Measurements from ENCODE around the gene PFKL. TPM values are rescaled to one million over a fixed set of nuclear protein-coding genes. Genes with fewer than 3 reads are reported as not detected.
A peak's percentile ranks its signal among the peaks of the same experiment; 100 is the strongest.

PFKL gene
- total RNA-seq, 2 donors from 2014 or later: 88.8 to 223 TPM

DNA sequence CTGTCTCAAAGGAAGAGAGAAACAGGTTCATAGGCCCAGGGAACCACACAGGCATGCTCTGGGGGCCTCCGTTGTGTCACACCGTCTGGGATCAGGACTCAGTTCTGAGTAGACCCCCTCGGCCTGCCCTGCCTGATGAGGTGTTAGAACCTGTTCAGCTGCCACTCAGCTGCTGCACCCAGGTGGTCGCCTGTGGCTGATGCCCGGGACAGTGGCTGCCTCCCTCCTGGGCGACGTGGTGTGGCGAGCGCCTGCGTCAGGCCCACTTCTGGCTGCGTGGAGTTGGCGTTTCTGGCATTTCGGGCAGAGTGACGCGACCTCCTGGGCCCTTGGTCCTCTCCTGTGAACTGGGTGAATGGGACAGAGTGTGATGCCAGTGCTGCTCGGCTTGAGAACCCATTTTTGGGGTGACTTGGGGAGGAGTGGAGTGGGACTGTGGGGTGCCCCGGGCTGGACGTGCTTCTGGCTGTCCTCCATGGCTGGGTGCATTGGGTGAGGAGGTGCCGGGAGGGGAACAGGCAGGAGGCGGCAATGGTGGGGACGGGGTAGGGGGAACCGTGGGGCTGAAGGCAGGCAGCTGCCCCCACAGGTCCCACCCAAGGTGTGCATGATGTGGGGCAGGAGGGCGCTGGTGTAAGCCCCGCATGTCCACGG lies 28.5 kb downstream of the PFKL start:
- no peaks in the 10 kb centered on the region for H3K36me3 Mint-ChIP-seq
- ATAC-seq: no peak
- H3K9me3 Mint-ChIP-seq: no peaks in the 10 kb centered on the region
- peak overlapping the region; percentile 7 to 23 for H3K27ac Mint-ChIP-seq
- no peak for DNase-seq (ENCODE audit: low spot score in 2 of 2)

DNA sequence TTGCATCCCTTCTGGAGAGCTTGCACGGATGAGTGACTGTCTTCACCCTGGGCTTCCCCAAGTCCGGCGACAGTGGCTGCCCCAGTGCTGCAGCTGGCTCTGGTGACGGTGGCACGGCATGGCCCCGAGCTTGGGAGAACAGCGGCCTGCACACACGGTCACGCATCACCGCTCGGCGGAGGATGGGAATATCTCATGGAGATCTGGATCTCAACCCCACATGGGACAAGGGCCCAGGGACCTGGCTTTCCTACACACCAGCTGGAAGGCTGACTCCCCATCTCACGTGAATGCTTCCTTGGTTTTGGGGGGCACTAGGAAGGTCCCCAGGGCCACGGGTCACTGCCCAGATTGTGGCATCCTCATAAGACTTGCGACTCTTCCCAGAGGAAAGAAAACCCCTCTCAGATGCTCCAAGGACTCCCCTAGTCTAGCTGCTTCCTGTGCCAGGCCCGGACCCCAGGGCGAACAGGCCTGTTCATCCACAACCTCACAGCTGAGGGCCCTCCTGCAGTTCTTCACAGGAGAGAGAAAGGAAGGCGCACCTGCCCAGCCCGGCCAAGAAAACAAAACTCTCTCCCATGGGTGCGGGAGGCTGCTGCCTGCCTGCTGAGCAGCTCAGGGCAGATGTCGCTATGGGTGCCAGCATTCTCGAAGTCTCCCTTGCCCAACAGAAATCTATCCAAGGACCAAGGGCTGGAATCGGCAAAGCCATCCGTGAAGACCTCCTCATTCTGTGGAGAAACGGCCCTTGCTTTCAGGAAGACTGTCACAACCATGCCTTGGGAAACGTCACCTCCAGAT lies 29.4 kb downstream of the PFKL start:
- Mint-ChIP-seq H3K9me3 (no peaks in the 10 kb centered on the region), H3K36me3 (no peaks in the 10 kb centered on the region), H3K27ac (peak overlapping the region in 1 of 2 donors; percentile 23)
- ATAC-seq: no peak
- DNase-seq (ENCODE audit: low spot score in 2 of 2): no peak

DNA sequence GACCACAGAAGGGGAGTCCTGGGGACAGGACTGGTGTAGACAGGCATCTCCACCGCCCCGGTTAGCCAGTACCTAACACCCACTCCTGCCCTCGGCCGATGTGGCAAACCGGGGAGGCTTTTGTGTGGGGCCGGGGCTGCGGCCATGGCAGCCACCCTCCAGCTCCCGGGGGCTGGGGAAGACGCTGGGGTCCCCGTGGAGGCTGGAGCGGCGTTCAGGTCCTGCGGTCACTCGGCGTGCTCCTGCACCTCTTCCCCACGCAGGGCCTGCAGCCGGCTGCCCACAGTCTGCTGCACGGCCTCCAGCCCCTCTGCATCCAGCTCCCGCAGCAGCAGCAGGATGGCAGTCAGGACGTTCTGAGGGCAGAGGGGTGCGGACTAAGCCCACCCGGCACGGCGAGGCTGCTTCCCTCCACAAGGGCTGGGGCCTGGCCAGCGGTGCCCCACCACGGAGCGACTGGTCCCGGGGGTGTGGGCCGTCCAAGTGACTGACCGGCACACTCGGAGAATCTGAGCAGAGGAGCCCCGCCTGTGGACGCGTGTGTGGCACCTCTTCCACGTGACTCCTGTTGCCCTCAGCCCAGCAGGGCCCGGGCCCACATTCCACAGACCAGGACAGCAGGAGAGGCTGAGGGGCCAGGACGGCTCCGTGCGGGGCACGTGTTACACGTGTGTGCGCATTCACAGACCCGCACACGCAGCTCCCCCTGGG lies 30.3 kb downstream of the PFKL start:
- H3K9me3 Mint-ChIP-seq: no peaks in the 10 kb centered on the region
- ATAC-seq (peak in 1 of 2 donors; percentile 2), DNase-seq (ENCODE audit: low spot score in 2 of 2) (no peak)
- no peaks in the 10 kb centered on the region for H3K36me3 Mint-ChIP-seq
- H3K27ac Mint-ChIP-seq: peak overlapping the region in 1 of 2 donors; percentile 29

DNA sequence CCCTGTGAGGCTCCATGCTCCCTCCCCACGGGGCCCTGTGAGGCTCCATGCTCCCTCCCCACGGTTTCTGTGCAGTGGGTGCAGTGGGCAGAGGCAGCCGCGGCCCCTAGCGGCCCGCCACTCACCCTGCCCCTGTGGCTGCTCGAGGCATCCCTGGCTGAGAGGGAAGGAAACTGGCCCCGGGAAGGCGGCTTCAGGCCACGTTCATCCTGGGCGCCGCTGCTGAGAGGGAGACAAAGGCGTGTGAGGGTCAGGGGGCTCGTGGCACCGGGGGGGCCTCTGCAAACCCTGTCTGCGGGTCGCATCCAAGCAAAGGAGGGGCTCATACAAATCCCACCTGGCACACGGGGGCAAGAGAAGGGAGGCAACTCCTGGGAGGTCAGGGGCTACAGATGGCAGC lies 30.8 kb downstream of the PFKL start:
- peak in 1 of 2 donors; percentile 1 for ATAC-seq
- no peak for DNase-seq (ENCODE audit: low spot score in 2 of 2)
- Mint-ChIP-seq H3K36me3 (no peaks in the 10 kb centered on the region), H3K9me3 (no peaks in the 10 kb centered on the region), H3K27ac (peak overlapping the region in 1 of 2 donors; percentile 29)

DNA sequence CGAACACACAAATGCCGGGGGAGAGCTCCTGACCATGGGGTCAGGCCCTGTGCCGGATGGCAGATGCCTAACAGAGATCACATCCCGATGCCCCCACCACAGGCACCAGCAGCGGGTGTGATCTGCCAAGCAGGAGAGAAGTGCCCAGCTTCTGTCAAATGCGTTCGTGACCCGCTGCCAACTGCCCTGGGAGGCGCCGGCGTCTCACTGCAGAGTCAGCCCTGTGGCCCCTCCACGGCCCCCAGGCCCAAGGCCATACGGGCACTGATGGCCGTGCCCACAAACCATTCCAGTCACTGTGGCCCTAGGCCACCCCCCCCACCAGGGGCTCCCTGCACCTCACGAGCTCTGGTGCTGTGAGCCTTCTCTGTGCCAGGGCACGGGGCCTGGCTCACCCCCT lies 31.4 kb downstream of the PFKL start:
- Mint-ChIP-seq H3K9me3 (no peaks in the 10 kb centered on the region), H3K36me3 (no peaks in the 10 kb centered on the region), H3K27ac (peak overlapping the region; percentile 51 to 87)
- DNase-seq (ENCODE audit: low spot score in 2 of 2) (no peak), ATAC-seq (no peak)

DNA sequence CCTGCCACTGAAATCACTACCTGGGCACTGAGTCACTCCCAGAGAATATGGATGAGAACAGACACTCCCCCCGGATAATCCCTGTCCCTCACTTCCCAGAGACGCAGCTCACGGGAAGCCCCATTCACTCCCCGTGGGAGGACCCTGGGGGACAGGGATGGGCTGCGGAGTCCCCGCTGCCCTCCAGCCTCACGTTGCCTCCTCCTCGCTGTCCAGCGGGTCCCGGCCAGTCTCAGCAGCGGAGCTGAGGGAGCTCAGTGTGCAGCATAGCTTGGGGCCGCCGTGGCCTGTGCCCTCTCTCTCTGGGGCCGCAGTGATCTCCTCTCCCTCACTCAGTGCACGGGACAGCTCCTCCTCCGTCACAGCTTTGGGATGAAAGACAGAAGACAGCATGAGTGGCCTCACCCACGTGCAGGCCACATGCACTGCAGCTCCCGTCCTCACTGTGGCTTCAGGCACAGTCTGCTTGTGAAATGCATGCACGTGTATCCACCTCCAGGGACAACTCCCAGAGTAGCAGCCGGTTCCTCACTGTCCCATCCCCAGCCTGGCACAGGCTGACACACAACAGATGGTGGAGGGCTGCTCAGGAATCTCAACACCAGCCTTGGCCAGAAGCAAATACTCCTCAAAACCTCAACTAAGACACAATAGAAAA lies 31.9 kb downstream of the PFKL start:
- no peak for ATAC-seq
- Mint-ChIP-seq H3K9me3 (no peaks in the 10 kb centered on the region), H3K27ac (peak overlapping the region; percentile 51 to 87), H3K36me3 (no peaks in the 10 kb centered on the region)
- no peak for DNase-seq (ENCODE audit: low spot score in 2 of 2)

DNA sequence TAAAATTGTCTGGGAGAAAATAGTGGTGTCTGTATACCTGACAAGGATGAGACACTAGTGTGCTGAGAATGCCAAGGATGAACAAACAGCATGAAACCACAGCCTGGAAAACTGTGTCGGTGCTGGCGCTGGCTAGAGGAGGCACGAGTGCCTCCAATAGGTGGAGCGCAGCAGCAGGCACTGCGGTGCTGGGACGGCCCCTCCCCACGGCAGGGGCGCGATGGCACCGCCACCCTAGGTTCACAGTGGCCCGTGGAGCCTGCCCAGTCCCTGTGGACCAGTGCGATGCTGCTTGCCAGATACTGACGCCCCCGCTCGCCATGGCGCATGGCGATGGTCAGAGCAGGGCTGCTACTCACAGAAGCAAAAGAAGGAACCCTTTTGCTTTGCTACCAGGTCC lies 32.5 kb downstream of the PFKL start:
- no peaks in the 10 kb centered on the region for H3K36me3 Mint-ChIP-seq
- no peak for ATAC-seq
- DNase-seq (ENCODE audit: low spot score in 2 of 2): no peak
- no peaks in the 10 kb centered on the region for H3K9me3 Mint-ChIP-seq
- peak overlapping the region in 1 of 2 donors; percentile 91 for H3K27ac Mint-ChIP-seq

DNA sequence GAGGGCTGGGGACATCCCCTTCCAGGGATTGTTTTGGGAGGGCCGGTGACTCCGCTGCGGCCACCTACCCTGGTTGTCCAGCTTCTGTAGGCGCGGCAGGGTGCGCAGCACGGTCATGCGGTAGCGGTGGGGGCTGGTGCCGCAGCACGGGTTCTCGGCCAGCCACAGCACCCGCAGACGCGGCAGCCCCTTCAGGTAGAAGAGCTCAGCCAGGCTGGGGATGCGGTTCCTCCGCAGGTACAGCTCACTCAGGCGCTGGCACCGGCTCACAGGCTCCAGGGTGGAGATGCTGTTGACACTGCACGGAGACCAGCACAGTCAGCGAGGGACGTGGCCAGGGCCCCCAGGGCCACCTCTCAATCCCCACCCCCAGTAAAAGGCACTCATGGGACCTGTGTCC lies 33.1 kb downstream of the PFKL start:
- Mint-ChIP-seq H3K36me3 (no peaks in the 10 kb centered on the region), H3K27ac (peak overlapping the region in 1 of 2 donors; percentile 91), H3K9me3 (no peaks in the 10 kb centered on the region)
- DNase-seq (ENCODE audit: low spot score in 2 of 2): no peak
- peak in 1 of 2 donors; percentile 2 for ATAC-seq

DNA sequence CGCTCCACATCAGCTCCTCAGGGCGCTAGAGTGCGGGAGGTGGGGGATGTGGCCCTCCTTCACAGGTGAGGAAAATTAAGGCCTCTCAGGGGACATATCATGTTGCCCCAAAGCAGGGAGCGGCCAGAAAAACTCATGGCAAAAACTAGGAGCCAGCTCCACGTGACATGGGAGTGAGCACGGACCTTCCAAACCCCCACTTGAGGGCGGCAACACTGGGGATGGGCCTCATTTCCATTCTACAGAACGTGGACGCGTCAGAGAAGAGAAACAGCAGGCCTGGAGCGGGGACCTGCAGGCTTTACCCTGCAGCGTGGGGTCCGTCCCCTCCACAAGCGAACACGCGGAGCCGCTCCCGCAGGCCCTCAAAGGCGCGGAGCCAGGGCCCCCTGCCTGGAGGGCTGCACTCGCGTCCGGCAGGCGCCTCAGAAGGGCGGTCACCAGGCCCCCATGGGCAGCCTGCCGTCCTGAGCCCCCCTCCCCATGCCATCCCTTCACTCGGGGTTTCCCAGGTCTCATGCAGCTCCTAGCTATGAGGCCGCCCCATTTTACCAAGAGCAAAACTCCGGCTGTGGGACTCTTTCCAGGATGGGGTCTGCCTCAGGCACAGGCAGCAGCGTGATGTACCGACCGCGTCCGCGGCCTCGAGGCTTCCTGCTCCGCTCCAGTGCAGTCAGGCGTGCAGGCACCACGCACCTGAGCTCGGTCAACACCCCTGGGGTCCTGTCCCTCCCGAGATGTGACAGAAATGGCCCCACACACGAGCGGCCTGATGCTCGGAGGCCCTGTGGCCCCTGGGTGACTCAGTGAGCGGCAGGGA lies 33.9 kb downstream of the PFKL start:
- DNase-seq (ENCODE audit: low spot score in 2 of 2) (no peak), ATAC-seq (no peak)
- Mint-ChIP-seq H3K9me3 (no peaks in the 10 kb centered on the region), H3K36me3 (no peaks in the 10 kb centered on the region), H3K27ac (no peak overlapping the region)

DNA sequence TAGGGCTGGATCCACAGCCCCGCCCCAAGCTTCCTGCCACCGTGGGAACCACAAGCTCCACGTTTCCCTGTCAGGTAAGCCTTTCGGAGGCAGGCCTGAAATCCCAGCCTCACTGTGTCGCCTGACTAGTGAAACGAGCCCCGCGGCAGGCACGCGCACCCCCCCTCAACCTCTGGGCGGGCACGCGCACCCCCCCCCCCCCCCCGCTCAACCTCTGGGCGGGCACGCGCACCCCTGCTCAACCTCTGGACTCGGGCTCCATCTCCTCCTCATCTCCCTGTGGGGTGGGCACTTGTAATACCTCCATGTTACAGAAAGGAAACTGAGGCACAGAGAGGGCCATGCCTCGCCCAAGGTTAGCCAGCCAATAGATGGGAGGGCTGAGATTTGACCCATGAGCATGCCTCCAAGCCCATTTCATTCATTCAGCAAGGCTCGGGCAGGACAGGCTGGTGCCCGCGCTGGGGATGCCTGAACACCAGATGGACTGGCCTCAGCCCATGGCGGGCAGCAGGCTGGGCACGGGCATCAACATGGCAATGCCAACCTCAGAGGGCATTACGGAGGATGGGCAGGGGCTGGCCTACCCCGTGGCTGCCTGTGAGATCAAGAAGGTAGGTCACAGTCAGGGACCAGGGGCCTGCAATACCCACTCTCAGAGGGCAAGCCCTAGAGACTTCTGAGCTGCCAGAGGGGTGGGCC lies 34.6 kb downstream of the PFKL start:
- H3K36me3 Mint-ChIP-seq: peaks cover 3% of the 10 kb centered on the region in 2 donors
- H3K9me3 Mint-ChIP-seq: no peaks in the 10 kb centered on the region
- no peak overlapping the region for H3K27ac Mint-ChIP-seq
- no peak for ATAC-seq
- DNase-seq (ENCODE audit: low spot score in 2 of 2): no peak

DNA sequence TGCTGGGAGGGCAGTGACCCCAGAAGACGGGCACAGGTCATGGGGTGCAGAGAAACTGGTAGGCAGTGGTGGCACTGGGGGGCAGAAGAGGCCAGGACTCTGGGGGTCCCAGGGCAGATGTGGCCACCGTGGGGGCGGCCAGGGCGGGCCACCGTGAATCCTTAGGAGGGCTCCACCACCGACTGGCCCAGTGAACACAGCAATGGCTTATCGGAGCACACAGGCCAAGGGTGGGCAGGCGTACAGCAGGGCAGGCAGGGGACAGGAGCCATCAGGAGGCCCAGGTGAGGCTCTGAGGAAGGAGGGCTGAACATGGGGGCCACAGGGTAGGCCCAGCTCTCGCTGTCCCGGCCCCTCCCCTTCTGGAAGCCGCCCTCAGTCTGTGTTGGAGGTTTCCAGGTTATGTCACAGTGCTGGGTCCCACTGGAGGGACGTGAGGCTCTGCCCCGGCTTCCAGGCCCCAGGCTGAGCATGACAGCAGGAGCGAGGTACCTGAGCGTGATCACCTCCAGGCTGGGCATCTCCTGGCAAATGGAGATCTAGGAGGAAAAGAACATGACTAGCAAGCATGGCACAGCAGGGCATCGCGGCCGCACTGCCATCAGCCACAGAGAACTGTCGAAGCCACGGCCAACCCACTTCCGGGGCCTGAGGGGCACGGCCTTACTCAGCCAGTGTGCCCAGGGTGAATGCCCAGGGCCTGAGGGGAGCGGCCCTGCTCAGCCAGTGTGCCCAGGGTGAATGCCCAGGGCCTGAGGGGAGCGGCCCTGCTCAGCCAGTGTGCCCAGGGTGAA lies 35.6 kb downstream of the PFKL start:
- DNase-seq (ENCODE audit: low spot score in 2 of 2) (no peak), ATAC-seq (no peak)
- Mint-ChIP-seq H3K27ac (no peak overlapping the region), H3K9me3 (no peaks in the 10 kb centered on the region), H3K36me3 (peaks cover 5 to 7% of the 10 kb centered on the region in 2 donors)

DNA sequence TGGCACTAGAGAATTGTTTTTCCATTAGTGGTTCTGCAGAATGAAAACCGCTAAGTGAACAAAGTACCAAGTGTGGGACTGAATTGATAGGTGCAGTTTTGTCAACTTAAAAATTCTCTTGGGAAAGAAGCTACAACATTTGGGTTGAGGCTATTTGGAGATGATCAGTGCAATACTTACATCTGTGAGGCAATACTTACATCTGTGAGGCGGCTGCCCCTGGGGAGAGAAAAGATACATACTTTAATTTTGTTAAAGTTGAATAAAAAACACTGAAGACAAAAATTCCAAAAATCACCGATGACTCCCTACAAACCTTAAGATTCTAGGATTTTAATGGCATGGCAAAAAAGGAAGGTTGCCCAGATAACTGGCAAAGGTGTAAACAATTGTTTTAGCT lies 37.6 kb downstream of the PFKL start:
- peak overlapping the region in 1 of 2 donors; percentile 58 for H3K27ac Mint-ChIP-seq
- no peak for DNase-seq (ENCODE audit: low spot score in 2 of 2)
- ATAC-seq: no peak
- no peaks in the 10 kb centered on the region for H3K9me3 Mint-ChIP-seq
- H3K36me3 Mint-ChIP-seq: peaks cover 5 to 7% of the 10 kb centered on the region in 2 donors

DNA sequence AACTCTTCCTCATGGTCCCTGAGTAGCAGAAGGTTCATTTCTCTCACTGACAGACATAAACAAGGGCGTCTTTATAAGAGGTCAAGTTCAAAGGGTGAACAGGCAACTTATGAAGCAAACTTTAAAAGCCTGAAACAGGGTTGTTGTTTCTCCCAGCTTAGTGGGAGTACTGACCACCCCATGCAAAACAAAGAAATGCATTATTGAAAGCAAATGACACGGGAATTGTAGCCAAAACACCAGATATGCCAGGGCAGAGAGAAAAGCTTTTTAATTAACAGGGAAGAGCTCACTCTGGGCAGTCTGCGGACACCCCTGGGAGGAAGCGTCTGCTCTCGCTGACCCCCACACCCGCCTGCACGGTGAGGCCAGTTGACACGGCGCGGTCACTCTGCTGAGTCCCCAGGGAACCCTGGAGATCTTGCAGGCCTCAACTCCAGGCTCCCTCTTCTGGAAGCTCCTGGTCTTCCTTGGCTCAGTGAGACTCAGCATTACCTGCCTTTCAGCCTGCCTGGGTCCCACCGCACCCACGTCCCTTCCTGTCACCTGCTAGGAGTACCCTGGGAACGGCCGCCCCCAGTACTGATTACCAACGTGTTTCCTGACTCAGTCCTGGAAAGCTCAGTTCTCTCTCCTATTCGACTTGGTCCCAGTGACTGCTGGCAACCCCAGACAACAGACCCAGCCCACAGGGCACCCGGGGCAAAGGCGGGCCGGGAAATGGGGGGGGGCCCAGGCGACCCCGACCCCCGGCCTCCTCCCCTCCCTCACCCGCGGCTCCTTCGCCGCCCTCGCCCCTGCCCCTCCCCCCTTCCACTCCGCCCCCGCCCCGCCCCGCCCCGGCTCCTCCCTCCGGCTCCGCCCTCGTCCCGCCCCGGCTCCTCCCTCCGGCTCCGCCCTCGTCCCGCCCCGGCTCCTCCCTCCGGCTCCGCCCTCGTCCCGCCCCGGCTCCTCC lies 38.4 kb downstream of the PFKL start:
- H3K9me3 Mint-ChIP-seq: no peaks in the 10 kb centered on the region
- DNase-seq (ENCODE audit: low spot score in 2 of 2) (no peak), ATAC-seq (peak; percentile 15 to 24)
- H3K27ac Mint-ChIP-seq: peak overlapping the region; percentile 0 to 58
- peaks cover 5 to 7% of the 10 kb centered on the region in 2 donors for H3K36me3 Mint-ChIP-seq

Measured in activated naive CD4-positive, alpha-beta T cell treated with anti-CD3 and anti-CD28 coated beads, Interleukin-2, amount 50 U/mL, for 72 hours (primary cell).